H1 (cell line): ENCODE data around the gene HIVEP2. TPM values are rescaled to one million over a fixed set of nuclear protein-coding genes. Genes with fewer than 3 reads are reported as not detected.

ENCODE experiments used
- CTCF ChIA-PET: fragments of 300-600 bp; sonication (Branson Sonifier 250); formaldehyde crosslinking; loops from one replicate; lab custom pipeline; 2021; ENCODE audit not compliant: partially characterized antibody; lab: Charles Lee
- POLR2A ChIA-PET: fragments of 300-600 bp; sonication (Branson Sonifier 250); formaldehyde crosslinking; loops from one replicate; lab custom pipeline; 2021; ENCODE audit warnings: inconsistent platforms; ENCODE audit not compliant: partially characterized antibody; lab: Charles Lee
- DNase-seq, 2 experiments: peaks; one replicate each; pipeline versions ENCODE4 v3.0.0 to v3.0.0-alpha.2; 2010 to 2022; ENCODE audit warnings: low spot score in 2 of 2, low read depth in 1 of 2, mixed read lengths in 1 of 2
- FAIRE-seq: peaks from 2 replicates; lab custom pipeline; 2011; peaks lifted over from hg19 to GRCh38; lab: Jason Lieb, UNC
- H2AFZ ChIP-seq: 2 replicates; pipeline ENCODE4 v1.8.1; 2012; ENCODE audit warnings: low read length, inconsistent platforms
- H2AK5ac ChIP-seq: 2 replicates; pipeline ENCODE4 v1.6.1; 2013; ENCODE audit warnings: low read depth, low read length
- H2BK120ac ChIP-seq: replicated peaks from 2 replicates; pipeline ENCODE3; 2013; ENCODE audit warnings: low read depth, low read length, inconsistent platforms
- H2BK12ac ChIP-seq: 2 replicates; pipeline ENCODE4 v1.6.1; 2013; ENCODE audit warnings: low read depth, low read length
- H2BK15ac ChIP-seq: 2 replicates; pipeline ENCODE4 v1.6.1; 2013; ENCODE audit warnings: low read length
- H2BK20ac ChIP-seq: 2 replicates; pipeline ENCODE4 v1.6.1; 2013; ENCODE audit warnings: low read length
- H2BK5ac ChIP-seq: 2 replicates; pipeline ENCODE4 v1.6.1; 2013; ENCODE audit warnings: low read depth, low read length
- H3K14ac ChIP-seq: 2 replicates; pipeline ENCODE4 v1.6.1; 2013; ENCODE audit warnings: inconsistent platforms; ENCODE audit not compliant: insufficient read length
- H3K18ac ChIP-seq: 2 replicates; pipeline ENCODE4 v1.6.1; 2013; ENCODE audit warnings: low read length; ENCODE audit errors: extremely low read depth
- H3K23ac ChIP-seq: 2 replicates; pipeline ENCODE4 v1.6.1; 2013; ENCODE audit warnings: inconsistent platforms; ENCODE audit not compliant: insufficient read length
- H3K23me2 ChIP-seq: 2 replicates; pipeline ENCODE4 v1.6.1; 2013; ENCODE audit warnings: low read depth, low read length
- H3K27ac ChIP-seq: 2 replicates; pipeline ENCODE4 v1.6.1; 2011; ENCODE audit warnings: low read depth, low read length, inconsistent platforms
- H3K27me3 ChIP-seq, 4 experiments: replicated peaks in 1 of 4; 1 replicate in 1 of 4; 2 replicates in 3 of 4; pipeline versions ENCODE4 v1.6.1 to v1.8.1; 2011 to 2013; ENCODE audit warnings: low read length in 3 of 4, mild to moderate bottlenecking in 3 of 4, inconsistent platforms in 2 of 4, mixed read lengths in 2 of 4, moderate library complexity in 1 of 4; ENCODE audit not compliant: control insufficient read depth in 3 of 4, insufficient read depth in 3 of 4; ENCODE audit errors: extremely low read depth in 1 of 4
- H3K36me3 ChIP-seq, 4 experiments: 2 replicates each; pipeline versions ENCODE4 v1.6.1 to v1.8.1; 2011 to 2013; ENCODE audit warnings: mild to moderate bottlenecking in 4 of 4, low read length in 3 of 4, moderate library complexity in 2 of 4, control low read depth in 1 of 4, inconsistent platforms in 1 of 4; ENCODE audit not compliant: insufficient read depth in 4 of 4, control insufficient read depth in 2 of 4
- H3K4ac ChIP-seq: replicated peaks from 2 replicates; pipeline ENCODE3; 2013; ENCODE audit warnings: low read length, low read depth, mixed read lengths, inconsistent platforms; ENCODE audit not compliant: insufficient read length
- H3K4me1 ChIP-seq, 4 experiments: replicated peaks in 1 of 4; 1 replicate in 1 of 4; 2 replicates in 3 of 4; pipeline versions ENCODE4 v1.6.1 to v1.8.1; 2011 to 2013; ENCODE audit warnings: low read length in 3 of 4, inconsistent platforms in 2 of 4, mixed read lengths in 1 of 4; ENCODE audit not compliant: insufficient read depth in 4 of 4, control insufficient read depth in 3 of 4
- H3K4me2 ChIP-seq, 2 experiments: 2 replicates each; pipeline versions ENCODE4 v1.6.1 to v1.8.1; 2011 to 2013; ENCODE audit warnings: low read depth in 2 of 2, low read length in 2 of 2, control low read depth in 1 of 2, inconsistent platforms in 1 of 2, mild to moderate bottlenecking in 1 of 2; ENCODE audit not compliant: insufficient read depth in 1 of 2
- H3K4me3 ChIP-seq, 4 experiments: fragments of 200-600, 300-600 bp in 1 of 4; sonication (generic), shearing (Covaris generic), sonication (Bioruptor Twin) in 1 of 4; 2 replicates each; pipeline versions ENCODE4 v1.5.1 to v1.8.1; 2011 to 2016; ENCODE audit warnings: low read length in 4 of 4, low read depth in 3 of 4, control low read depth in 2 of 4, inconsistent platforms in 2 of 4, mild to moderate bottlenecking in 2 of 4, mixed read lengths in 1 of 4, moderate library complexity in 1 of 4; ENCODE audit not compliant: insufficient read depth in 2 of 4; ENCODE audit errors: extremely low read depth in 1 of 4
- H3K56ac ChIP-seq: replicated peaks from 2 replicates; pipeline ENCODE3; 2013; ENCODE audit warnings: low read depth, mild to moderate bottlenecking, mixed read lengths, low read length, inconsistent platforms; ENCODE audit not compliant: insufficient read length
- H3K79me1 ChIP-seq: 2 replicates; pipeline ENCODE4 v1.6.1; 2013; ENCODE audit warnings: low read depth, low read length, control low read depth
- H3K79me2 ChIP-seq, 2 experiments: 2 replicates each; pipeline versions ENCODE4 v1.6.1 to v1.8.1; 2012 to 2013; ENCODE audit warnings: low read length in 2 of 2, mild to moderate bottlenecking in 2 of 2, inconsistent platforms in 1 of 2; ENCODE audit not compliant: insufficient read depth in 2 of 2, control insufficient read depth in 1 of 2
- H3K9ac ChIP-seq, 4 experiments: replicated peaks in 1 of 4; 1 replicate in 1 of 4; 2 replicates in 3 of 4; pipeline versions ENCODE4 v1.6.1 to v1.8.1; 2011 to 2013; ENCODE audit warnings: low read depth in 3 of 4, low read length in 3 of 4, control low read depth in 2 of 4, mild to moderate bottlenecking in 2 of 4, moderate library complexity in 2 of 4, inconsistent platforms in 1 of 4; ENCODE audit errors: extremely low read depth in 1 of 4
- H3K9me3 ChIP-seq, 2 experiments: 2 replicates each; pipeline versions ENCODE4 v1.6.1 to v1.8.1; 2012 to 2013; ENCODE audit warnings: mild to moderate bottlenecking in 2 of 2, moderate library complexity in 2 of 2, control low read depth in 1 of 2, inconsistent platforms in 1 of 2, low read depth in 1 of 2, low read length in 1 of 2, mixed read lengths in 1 of 2; ENCODE audit not compliant: insufficient read depth in 2 of 2
- H4K20me1 ChIP-seq, 2 experiments: replicated peaks in 1 of 2; 2 replicates each; pipeline versions ENCODE3 to v1.8.1; 2011 to 2013; ENCODE audit warnings: inconsistent platforms in 2 of 2, low read length in 2 of 2, mild to moderate bottlenecking in 1 of 2; ENCODE audit not compliant: insufficient read depth in 2 of 2, control insufficient read depth in 1 of 2
- H4K5ac ChIP-seq: 2 replicates; pipeline ENCODE4 v1.6.1; 2013; ENCODE audit warnings: low read length, low read depth, mixed read lengths, inconsistent platforms; ENCODE audit not compliant: insufficient read length
- H4K8ac ChIP-seq: 2 replicates; pipeline ENCODE4 v1.8.0; 2013; ENCODE audit warnings: mild to moderate bottlenecking, moderate library complexity, low read length, inconsistent platforms; ENCODE audit not compliant: insufficient read depth; ENCODE audit errors: extremely low read depth
- H4K91ac ChIP-seq: replicated peaks from 2 replicates; pipeline ENCODE3; 2013; ENCODE audit warnings: low read length, mixed read lengths, inconsistent platforms; ENCODE audit not compliant: insufficient read length
- CBX8 ChIP-seq: fragments of 300-800, 300-1000 bp; sonication (generic); IDR thresholded peaks from 2 replicates; pipeline ENCODE4 v1.7.1; 2016; ENCODE audit warnings: low read depth, low read length, borderline replicate concordance
- HDAC2 ChIP-seq, 2 experiments: fragments of 300-600 bp in 1 of 2; sonication (generic) in 1 of 2; IDR thresholded peaks; 2 replicates each; pipeline ENCODE4 v1.6.1; 2011 to 2012; ENCODE audit warnings: low read depth in 2 of 2, low read length in 2 of 2, mild to moderate bottlenecking in 2 of 2, moderate library complexity in 2 of 2, borderline replicate concordance in 1 of 2, inconsistent platforms in 1 of 2
- HDAC6 ChIP-seq: IDR thresholded peaks from one replicate; pipeline ENCODE4 v1.7.1; 2012; ENCODE audit warnings: low read depth, mild to moderate bottlenecking, inconsistent platforms, low read length, moderate library complexity
- JUN ChIP-seq: IDR thresholded peaks from 2 replicates; pipeline ENCODE4 v1.6.1; 2011; ENCODE audit warnings: low read depth, mild to moderate bottlenecking, improper control_type of control experiment, low read length
- RNF2 ChIP-seq: fragments of 200-900, 300-1000 bp; sonication (generic); IDR thresholded peaks from 2 replicates; pipeline ENCODE4 v1.7.1; 2016; ENCODE audit warnings: borderline replicate concordance, low read depth, mild to moderate bottlenecking, antibody characterized with exemption, low read length; ENCODE audit not compliant: poor library complexity, severe bottlenecking; ENCODE audit errors: missing control alignments
- WGBS, 2 experiments: shearing (Covaris generic) in 1 of 2; methylation state at CpG; one replicate each; pipeline versions ENCODE4 v1.1.6 to v1.1.7; 2013 to 2015; ENCODE audit warnings: low lambda C conversion rate in 2 of 2, mixed read lengths in 2 of 2, inconsistent platforms in 1 of 2, low coverage in 1 of 2, missing lambda C conversion rate in 1 of 2; ENCODE audit not compliant: insufficient replicate concordance in 2 of 2, insufficient coverage in 1 of 2, insufficient read length in 1 of 2; ENCODE audit errors: extremely low coverage in 1 of 2, missing lambda C conversion rate in 1 of 2; 5-methylcytosine and 5-hydroxymethylcytosine counted together
- polyA plus RNA-seq, 7 experiments: library from polyadenylated mRNA; depleted of rRNA in 3 of 7; stranded (reverse) in 5 of 7; unstranded in 2 of 7; fragments of >200 nt in 5 of 7; fragments of 200-250 nt in 2 of 7; gene quantifications; 1 replicate in 5 of 7; 2 replicates in 1 of 7; 4 replicates in 1 of 7; pipeline versions ENCODE4 v1.2.1 to v1.2.3, GENCODE V29; 2011 to 2013; ENCODE audit warnings: missing spikeins in 2 of 7, mixed read lengths in 2 of 7
- total RNA-seq: library from RNA; stranded (reverse); fragmentation: NEBNext Ultra II Directional; extraction: Animal tissue kit (Norgen Biotek cat#: 25700); gene quantifications from 2 replicates; pipeline ENCODE4 v1.2.1, GENCODE V29; 2021

Gene HIVEP2
- total and polyA plus RNA-seq, 2 of the 8 experiments (the other 6 are each of a cell fraction or from before 2014, with no cell fraction given), result 2.2 to 6.1 TPM

- no peak overlapping the region for H3K4ac ChIP-seq
- no peak overlapping the region for H2BK20ac ChIP-seq
- ChIA-PET CTCF (no interaction called here), POLR2A (no interaction called here)
- H3K79me2 ChIP-seq, result no peaks in the 10 kb centered on the region
- no peak overlapping the region for H2BK5ac ChIP-seq
- H3K56ac ChIP-seq, result no peak overlapping the region
- H3K4me1 ChIP-seq, result no peaks in the 10 kb centered on the region
- no peak overlapping the region for H4K5ac ChIP-seq
- no peak overlapping the region for H3K4me2 ChIP-seq
- H3K23me2 ChIP-seq, result no peaks in the 10 kb centered on the region
- DNase-seq, result no peak
- no peaks in the 10 kb centered on the region for H3K36me3 ChIP-seq
- H3K27me3 ChIP-seq, result no peaks in the 10 kb centered on the region
- H3K27ac ChIP-seq, result no peak overlapping the region
- H2BK120ac ChIP-seq, result no peak overlapping the region
- TF ChIP-seq HDAC2 (IDR thresholded peaks at IDR 0.05; ENCODE audit: borderline replicate concordance in 1 of 2, low read depth in 2 of 2, low read length in 2 of 2), result no peak
- no peak for TF ChIP-seq JUN
- no peak for TF ChIP-seq CBX8
- TF ChIP-seq RNF2, result no peak
- TF ChIP-seq HDAC6, result no peak
- TF ChIP-seq, all 59 proteins: peak for 0
- Histone ChIP-seq H4K20me1 (no peaks in the 10 kb centered on the region), H3K9me3 (no peaks in the 10 kb centered on the region), H4K91ac (no peak overlapping the region), H3K14ac (no peak overlapping the region), H3K79me1 (no peaks in the 10 kb centered on the region), H2AK5ac (no peak overlapping the region), H3K23ac (no peak overlapping the region), H3K9ac (no peak overlapping the region), H2AFZ (no peak overlapping the region), H3K18ac (no peak overlapping the region), H2BK12ac (no peak overlapping the region), H4K8ac (no peak overlapping the region), H3K4me3 (no peak overlapping the region), H2BK15ac (no peak overlapping the region)
- 68% methylated on average over 4 of the region's 4 CpGs; no CpG with 5 or more reads in 1 of the 2 experiments for WGBS, 2 experiments
- no peak for FAIRE-seq
Measured at GRCh38 chr6:142729618-142730017, 215.4 kb downstream of the HIVEP2 start.
